Femur (tissue), 1 donor: Measurements from ENCODE around the gene FOXO3.

Experiments
- DNase-seq: peaks from one replicate; pipeline ENCODE4 v3.0.0-alpha.2; 2017

Gene FOXO3

DNA sequence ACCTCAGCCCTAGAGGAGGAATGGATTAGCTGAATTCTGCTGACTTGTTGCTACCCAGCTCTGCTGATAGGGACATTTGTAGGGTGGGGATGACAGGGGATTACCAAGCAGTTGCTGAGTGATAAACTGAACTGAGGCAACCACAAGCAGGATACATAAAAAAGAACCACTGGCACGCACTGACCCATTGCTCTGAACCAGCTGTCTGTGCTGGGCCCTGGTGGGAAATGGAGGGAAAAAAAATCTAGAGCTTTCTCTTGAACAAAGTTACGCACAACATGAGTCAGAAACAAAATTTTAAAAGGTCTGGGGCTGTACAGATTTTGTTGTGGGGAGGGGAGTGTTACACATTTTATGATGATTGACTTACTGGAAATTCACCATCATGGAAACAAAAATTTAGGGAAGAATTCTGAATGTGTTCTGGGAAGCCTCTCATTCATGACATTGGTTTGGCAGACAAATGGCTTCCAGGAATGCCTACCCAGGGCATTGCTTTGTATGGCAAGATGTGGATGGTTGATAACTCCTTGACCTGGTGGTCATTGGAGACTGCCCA, 37.7 kb downstream of the FOXO3 start:
- DNase-seq: peak; percentile 42

DNA sequence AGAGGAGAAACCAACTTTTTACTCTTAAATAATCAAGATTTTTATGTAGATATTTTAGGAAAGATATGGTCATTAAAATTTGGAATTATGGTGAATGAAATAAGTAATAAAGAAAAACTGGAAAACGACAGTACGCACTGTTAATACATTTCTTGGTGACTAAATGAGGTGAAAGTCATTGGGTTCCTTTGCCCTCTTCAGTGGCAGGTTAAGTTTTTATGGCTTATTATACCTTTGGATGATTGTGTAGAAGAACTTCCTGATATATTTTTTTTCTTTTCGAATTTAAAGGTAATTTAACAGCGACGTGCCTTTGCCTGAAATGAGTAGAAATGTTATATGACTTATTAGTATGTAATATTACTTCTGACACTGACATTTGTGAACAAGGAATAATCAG, 43.4 kb downstream of the FOXO3 start:
- DNase-seq: no peak

DNA sequence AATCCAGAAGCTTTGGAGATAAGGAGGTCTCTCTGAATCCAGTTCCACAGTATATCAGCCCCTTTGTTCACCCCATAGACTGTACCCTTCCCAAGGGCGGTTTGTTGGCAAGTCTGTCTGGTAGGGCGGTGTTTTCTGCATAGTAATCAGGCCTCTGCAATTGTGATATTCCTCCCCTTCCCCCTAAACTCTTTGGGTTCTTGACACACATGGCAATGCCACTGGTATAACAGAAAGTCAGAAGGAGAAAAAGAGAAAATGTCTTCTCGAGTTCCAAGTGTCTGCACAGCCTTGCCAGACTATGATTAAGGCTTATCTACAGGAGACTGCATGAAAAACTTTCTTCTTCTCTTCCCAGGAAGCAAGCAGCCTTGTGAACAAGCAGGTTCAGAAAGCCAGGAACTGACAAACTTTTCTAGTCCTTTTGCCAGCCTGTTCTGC, 45.6 kb downstream of the FOXO3 start:
- no peak for DNase-seq

DNA sequence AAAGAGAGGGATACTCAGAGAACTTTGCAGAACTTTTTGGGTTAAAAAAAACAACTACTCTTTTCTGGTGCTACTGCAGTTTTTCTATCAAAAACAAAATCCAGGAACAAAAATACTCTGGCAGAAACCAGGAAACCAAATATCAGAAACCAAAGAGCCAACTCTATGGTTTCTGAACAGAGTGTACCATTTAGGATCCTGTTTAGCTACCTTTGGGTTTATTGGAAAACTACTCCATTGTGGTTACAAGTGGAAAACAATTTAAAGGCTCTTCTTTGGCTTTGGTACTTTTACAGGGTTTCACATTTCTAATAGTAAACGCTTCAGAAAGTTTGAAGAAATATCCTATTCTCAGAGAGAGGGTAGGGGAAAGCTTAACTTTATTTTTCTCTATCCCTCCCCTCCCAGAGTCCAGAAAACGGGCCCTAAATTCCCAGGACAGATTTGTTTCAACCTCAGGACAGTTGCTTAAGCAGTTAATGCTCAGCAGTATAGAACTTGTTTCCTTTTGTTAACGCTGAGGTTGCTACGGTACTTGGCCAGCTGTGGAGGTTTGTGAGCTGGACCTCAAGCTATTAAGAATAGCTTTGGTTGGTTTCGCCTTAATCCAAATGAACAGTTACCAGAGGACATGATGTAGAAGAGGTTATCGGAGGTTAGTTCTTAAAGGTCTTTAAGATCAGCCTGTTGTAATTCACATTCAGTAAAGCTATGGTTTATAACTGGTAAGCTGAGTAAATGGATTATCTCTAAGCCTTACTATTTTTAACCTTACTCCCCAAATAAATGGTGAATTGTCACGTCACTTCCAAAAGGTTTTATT, 47.9 kb downstream of the FOXO3 start:
- no peak for DNase-seq

DNA sequence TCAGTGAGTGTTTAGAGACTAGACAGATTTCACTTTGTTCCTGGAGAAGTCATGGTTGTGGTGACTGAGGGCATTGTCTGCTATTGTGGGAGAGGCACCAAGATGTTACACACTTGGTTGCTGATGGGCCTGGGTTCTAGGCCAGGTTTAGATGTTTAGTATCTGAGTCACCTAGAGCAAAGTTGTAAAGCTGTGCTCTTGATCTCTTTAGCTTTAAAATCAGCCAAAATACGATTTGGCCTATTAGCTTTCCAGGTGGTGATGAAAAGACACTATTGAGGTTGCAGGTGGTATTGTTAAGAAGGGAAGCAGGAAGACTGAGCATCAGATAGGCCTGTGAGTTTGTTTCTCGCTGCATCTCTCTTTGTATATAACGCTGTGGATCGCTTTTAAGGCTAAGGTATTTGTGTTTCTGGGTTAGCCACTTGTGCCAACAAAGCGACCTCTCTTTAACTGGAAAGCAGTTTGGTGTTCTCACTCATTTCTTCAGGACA, 48.6 kb downstream of the FOXO3 start:
- DNase-seq: no peak

DNA sequence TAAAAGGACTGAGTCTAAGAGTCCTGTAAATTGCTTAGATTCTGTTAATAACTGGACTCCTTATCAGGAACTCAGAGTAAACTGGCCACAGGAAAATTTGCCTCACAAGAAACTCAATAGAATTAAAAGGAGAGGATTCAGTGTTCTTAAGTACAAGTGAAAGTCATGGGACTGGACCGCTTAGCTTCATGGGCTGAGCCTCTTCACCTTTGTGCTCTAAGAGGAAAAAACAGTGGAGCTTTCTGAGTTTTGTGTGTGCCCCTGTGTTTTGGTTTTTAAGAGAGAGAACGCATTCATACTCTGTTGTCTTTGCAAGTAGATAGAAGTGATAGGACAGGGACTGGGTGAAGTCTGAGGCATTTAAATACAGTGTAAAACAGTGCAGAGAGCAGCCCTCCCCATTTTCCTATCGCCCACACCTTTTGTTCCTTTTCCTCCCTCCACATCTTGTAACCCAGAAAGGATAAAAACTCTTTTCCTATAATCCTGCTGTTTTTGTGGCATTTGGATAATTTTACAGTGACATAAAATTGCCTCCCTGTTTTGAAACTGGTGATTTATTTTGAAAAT, 49.6 kb downstream of the FOXO3 start:
- DNase-seq: no peak

DNA sequence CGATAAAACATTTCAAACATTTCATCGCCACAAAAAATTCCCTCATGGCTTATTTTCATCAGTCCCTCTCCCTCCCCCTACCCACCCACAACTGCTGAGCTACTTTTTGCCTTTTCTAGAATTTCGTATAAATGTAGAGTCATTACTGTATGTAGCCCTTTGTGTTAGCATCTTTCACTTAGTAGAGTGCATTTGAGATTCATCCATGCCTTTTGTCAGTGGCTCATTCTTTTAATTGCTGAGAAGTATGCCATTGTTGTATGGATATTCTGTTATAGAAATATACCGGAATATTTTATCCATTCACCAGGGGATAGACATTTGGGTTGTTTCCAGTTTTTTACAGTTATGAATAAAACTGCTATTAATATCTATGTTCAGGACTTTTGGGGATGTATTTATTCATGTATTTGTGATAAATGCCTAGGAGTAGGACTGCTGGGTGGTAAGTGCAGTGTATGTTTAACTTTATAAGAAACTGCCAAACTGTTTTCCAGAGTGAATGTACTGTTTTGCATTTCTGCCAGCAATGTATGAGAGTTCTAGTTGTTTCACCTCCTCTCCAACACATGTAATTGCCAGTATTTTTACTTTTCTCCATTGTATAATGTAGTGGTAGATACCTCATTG, 50.4 kb downstream of the FOXO3 start:
- no peak for DNase-seq

DNA sequence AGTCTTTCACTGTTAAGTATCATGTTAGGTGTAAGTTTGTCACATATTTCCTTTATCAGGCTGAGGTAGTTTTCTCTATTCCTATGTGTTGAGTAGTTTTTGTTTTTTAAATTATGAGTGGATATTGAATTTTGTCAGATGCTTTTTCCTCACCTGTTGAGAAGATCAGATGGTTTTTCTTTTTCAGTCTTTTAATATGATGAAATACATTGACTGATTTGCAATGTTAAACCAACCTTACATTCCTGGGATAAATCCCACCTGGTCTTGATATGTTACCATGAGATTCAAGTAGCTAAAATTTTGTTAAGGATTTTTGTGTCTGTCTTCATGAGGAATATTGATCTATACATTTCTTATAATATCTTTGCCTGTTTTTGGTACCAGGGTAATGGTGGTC, 52.1 kb downstream of the FOXO3 start:
- no peak for DNase-seq

DNA sequence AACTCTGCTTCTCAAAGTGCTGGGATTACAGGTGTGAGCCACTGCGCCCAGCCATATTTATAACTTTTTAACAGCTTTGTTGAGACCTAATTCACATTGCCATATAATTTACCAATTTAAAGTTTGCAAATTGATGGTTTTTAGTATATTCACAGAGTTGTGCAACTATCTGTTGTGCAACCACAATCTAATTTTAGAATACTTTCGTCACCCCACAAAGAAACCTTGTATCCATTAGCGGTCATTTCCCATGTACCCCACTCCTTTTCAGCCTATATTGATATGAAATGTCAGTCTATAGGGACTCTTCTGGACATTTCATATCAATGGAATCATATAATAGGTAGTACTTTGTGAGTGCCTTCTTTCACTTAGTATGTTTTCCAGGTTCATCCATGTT, 55.8 kb downstream of the FOXO3 start:
- DNase-seq: no peak

DNA sequence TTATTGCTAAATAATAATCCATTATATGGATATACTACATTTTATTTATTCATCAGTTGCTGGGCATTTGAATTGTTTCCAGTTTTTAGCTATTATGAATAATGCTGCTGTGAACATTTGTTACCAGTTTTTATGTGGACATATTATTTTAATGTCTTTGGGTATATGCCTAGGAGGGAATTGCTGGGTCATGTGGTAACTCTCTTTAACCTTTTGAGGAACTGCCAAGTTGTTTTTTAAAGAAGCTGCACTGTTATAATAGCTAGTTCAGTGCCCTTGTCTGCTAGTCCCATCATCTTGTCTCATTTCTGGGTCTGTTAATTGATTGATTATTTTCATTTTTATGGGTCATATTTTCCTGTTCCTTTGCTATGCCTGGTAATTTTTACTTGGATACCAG, 56.3 kb downstream of the FOXO3 start:
- no peak for DNase-seq

DNA sequence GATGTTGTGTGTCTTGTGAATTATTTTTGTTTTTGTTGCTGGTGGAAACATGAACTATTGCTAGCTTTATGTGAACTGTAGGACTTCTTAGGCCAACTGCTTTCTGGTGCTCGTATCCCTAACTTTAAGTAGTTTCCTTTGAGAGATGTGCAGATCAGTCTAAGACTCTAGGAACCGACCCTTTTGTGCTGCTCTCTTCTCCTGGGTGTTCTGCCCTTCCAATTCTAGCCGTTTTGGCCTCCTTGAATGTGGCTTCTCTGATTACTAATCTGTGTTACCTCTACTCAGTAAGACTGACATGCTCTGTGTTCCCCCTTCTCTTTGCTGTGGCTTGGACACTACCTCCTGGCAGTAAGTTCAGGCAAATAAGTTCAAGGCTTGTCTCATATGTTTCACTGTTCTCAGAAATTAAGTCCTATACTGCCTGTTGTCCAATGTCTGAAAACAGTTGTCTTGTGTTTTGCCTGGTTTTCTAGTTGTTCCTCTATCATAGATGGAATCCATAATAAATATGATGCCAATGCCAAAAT, 58.0 kb downstream of the FOXO3 start:
- no peak for DNase-seq

DNA sequence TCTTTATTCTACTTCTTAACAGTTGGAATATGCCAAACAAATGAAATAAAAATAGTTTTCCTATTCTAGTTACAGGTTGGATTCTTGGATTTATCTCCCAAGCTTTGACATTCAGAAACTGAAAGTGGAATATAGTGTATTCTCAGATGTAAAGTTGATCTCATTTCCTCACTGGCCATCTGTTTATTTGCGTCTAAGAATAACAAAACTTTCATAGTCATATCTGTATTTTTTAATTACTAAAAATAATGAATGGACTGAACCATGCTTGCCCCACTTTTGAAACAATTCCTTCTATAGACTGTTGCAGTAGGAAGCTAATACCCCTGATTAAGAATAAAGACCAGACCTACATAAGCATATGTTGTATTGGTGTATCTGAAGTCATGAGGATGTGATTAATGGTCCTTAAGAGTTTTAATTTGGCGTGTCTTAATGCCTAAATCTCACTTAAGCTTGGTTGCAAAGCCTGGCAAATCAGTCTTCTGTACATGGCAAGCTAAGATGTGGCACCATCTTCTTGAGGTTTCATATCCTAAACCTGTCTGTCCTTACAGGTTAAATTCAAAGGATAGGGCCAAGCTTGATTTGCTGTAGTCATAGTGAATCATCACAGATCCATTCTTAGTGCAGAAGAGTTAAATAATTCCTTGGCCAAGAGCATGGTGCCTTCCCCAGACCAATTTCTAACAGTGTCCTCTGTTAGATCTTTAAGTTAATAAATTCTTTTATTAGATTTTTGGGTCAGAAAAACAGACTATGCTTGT, 58.9 kb downstream of the FOXO3 start:
- no peak for DNase-seq

DNA sequence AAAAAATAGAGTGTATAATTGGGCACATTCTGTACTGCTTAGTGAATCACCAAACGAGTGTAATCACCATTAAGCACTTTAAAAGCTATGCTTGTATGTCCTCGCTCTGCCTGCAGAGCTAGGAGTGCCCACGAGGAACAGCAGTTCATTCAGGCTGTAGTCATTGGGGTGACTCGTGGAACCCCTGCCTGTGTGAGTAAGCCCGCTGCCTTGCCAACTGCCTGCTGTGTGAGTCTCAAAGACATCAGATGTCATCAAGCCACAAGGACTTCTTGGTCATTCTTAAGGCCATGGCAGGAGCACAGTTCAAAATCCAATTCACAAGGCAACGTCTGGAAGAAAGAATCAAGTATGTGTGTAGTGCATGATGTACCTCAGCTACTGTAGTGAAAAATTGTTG, 60.4 kb downstream of the FOXO3 start:
- DNase-seq: no peak

DNA sequence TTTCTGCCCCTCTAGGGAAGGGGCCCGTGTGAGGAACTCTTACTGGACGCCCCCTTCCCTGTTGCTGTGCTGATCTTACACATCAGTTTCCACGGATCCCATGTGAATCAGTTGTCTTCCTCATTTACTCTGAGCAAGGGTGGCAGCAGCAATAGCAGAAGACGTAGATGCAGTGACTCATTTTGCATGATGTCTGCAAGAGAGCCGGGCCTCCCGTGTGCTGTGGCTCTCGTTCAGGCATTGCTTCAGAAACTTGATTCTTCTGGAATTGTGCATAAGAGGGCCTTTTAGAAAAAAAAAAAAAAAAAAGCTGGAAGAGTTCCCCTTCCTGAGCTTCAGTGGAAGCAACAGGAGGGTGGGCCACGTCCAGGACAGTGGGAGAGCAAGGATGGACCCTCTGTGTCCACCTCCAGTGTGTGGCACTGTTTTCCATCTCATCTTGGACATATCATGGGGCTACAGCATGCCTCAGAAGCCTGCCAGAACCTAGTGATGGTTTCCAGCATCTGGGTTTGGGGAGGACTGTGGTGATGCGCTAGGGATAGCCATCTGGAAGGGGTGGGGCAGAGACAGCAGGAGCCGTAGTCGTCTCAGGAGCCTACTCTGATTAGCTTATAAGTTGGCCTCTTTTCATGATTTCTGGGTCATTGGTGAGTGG, 62.1 kb downstream of the FOXO3 start:
- peak; percentile 45 for DNase-seq

DNA sequence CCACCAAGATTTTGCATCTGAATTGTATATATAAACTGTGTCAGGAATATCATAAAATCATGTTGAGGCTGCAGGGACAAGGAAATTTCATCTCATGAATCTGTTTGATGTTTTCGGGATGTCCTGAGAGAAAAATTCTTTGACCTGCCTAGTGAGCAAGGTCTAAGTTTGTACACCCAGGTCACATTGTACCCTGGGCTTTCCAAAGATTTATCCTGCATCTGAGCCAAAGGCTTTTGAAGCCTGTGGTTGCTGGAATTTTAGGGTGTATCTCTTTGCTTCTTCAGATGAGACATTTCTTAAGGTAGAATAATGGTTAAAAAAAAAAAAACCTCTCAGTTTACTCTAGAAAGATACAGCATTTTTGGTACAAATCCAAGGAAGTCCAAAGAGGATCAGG, 63.3 kb downstream of the FOXO3 start:
- DNase-seq: no peak

DNA sequence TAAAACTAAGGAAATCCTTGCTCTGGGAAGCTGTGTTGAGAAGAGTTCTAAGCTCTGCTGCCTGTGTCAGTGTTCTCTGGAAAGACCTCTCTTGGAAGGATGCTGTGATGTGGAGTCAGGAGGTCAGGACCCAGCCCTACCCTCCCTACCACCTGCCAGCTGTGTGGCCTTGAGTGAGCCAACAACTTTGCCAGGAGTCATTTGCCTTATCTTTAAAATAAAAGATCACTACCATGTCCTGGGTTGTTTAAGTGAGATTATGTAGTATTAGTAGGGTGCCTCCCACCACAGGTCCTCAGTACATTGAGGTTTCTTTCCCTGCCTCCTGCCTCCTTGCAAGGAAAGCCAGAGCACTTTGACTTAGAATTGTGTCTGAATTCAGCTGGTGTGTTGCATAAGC, 64.9 kb downstream of the FOXO3 start:
- no peak for DNase-seq

DNA sequence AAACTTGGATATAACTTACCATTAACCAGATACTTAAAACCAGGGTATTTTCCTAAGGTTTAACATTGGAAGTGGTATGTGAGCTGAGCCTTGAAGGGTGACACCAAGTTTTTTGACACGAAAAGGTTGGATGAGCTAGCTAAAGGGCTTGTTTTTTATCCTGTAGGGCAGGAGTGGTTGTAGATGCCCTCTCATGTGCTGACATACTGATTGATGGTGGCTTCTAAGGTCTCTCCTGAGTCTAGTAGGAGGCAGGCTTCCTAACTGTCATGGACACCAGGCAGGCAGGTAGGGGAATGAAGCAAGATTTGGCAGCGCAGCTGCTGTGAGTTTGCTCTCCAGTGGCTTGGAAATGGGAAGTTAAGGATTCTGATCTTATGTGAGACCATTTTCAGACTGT, 66.1 kb downstream of the FOXO3 start:
- no peak for DNase-seq

DNA sequence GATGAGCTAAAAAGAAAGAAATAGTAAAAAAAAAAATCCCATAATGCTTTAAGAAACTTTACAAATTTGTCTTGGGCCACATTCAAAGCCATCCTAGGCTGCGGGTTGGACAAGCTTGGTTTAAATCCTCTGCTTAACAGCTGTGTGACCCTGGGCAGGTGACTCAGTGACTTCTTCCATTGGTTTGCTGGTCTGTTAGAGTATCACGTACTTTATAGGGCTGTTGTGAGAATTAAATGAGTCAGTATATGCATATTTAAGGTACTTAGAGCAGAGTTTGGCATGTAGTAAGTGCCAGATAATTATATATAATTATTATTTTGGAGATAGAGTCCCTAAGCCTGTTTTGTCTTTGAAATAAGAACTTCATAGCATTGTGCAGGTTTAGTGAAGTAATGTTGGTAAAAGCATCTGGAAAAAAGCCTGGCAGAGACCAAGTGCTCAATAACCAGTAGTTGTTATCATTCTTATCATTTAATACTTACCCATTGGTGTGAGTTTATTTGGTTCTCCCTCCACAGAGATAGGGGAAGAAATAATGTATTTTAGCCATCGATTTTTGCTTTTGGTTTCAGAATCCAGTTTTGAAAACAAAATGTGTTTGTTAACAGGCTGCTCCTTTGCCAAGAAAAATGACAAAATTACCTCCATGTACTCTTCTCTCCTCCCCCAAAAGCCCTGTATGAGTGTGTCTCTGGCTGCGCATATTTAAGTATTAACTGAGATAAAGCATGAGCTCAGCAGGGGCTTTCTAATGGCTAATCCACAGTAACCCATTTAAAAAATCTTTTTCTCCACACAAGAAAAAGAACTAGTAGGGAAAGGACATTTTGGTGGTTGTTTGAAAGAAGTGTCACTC, 67.2 kb downstream of the FOXO3 start:
- DNase-seq: no peak

DNA sequence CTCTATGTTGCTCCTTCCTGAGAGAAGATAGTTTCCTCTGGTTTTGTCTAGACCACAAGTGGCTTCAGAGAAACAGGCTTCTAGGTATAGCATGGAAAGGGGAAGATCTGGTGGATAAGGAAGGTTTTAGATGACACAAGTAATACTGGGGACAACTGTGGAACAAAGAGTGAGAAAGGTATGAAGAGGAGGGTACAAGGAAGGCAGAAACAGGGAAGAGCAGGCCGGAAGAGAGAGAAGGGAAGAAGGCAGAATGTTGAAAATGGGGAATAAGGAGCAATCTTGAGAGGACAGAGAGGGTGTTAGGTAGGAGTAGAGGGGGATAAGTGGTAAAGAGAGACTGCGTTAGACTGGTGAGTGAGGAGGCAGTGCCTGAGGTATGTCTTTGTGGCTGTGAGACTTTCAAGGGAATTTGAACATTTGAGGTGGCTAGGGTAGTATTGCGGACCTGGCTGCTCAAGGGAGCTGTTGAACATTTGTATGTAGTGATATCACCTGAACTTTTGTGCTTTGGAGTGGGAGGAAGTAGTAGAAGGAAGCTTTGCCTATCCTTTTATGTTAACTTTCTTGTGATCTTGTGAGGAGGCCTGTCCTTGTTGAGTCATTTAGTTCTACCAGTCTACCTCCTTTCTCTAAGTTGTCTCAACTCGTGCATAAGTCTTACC, 69.5 kb downstream of the FOXO3 start:
- no peak for DNase-seq

DNA sequence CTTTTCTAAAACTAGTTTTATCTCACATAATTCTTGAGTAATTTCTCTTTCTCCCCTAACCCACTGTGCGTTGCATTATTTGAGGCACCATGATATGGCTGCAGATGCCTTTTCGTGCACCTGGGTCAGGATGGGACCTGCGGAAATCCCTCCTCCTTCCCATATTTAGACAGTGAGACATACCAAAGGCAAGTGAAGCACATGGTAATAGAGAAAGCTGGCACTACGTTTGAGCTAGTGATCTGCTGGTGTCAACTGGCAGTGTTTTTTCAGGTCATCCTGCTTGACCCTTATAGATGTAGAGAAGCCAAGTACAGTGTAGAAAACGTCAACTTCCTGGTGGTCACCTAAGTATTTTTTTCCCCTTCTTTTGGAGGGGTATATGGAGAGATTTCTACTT, 71.7 kb downstream of the FOXO3 start:
- no peak for DNase-seq

DNA sequence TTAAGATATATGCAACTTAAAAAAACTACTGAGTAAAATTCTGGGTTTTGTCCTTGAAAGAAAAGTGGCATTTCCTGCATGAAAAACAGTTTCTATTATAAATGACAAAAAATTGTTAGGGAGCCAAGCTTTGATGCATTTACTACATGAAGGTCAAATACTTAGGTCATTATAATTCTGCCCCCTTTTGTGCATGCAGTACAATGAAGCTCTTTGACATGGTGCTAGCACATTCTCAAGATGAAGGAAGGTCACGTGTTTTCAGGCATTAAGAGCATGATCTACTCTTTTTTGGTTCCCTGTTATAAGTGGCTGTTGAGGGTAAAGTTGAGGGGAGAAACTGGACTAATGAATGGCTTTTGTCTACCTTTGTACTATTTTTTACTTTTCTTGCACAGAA, 72.7 kb downstream of the FOXO3 start:
- DNase-seq: no peak
